Stimulated activated memory B cell treated with anti-CD40 and anti-IgM and Interleukin-4, amounts not matched to agents 10 μg/mL and 1 μg/mL and 100 μg/mL, for 72 hours (primary cell): ENCODE results near the gene VPS52.

Experiments used
- ATAC-seq: fragments of 150-1000 bp; cut with Tn5 transposase; 2 replicates; pipeline ENCODE4 v1.10.0; 2021
- H3K27ac Mint-ChIP-seq: one replicate; pipeline ENCODE4 v1.8.0; 2022; ENCODE audit warnings: mild to moderate bottlenecking, mixed read lengths
- H3K27me3 Mint-ChIP-seq: one replicate; pipeline ENCODE4 v1.8.0; 2022; ENCODE audit warnings: mixed read lengths
- H3K36me3 Mint-ChIP-seq: one replicate; pipeline ENCODE4 v1.8.0; 2022; ENCODE audit warnings: mixed read lengths
- H3K4me1 Mint-ChIP-seq: one replicate; pipeline ENCODE4 v1.8.0; 2022; ENCODE audit warnings: mixed read lengths
- H3K4me3 Mint-ChIP-seq: one replicate; pipeline ENCODE4 v1.8.0; 2022; ENCODE audit warnings: mild to moderate bottlenecking, moderate library complexity, mixed read lengths
- H3K9me3 Mint-ChIP-seq: one replicate; pipeline ENCODE4 v1.8.0; 2022; ENCODE audit warnings: mixed read lengths

VPS52 gene

DNA sequence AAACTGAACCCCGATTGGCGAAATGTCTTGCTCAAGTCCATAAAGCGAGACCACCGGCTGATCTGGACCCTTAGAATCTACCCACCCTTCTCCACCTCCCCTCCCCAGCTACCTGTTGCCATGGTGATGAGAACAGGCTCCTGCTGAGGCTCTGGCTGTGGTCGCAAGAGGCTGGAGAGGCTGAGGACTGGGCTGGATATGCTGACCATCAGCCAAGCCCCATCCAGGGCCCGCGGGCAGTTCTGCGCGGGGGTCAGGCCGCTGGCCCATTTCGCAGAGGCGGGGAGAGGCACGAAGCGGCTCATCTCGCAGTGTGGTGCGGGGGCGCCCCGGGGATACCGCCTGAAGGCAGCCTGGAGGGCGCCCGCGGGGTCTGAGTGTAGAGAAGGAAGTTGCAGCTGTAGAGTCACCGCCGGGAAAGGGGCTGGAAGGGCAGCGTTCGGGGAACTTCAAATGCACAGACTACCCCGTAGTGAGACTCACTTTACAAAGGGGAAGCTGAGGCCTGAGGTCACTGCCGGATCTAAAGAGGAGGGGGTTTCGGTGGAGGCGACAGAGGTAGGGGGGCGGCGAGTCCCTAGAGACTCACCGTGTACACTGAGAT lies 41.5 kb upstream of the VPS52 start:
- ATAC-seq = peak; percentile 35
- H3K4me1 Mint-ChIP-seq = peaks cover 75% of the 10 kb centered on the region
- H3K36me3 Mint-ChIP-seq = peaks cover 47% of the 10 kb centered on the region
- H3K27me3 Mint-ChIP-seq = no peaks in the 10 kb centered on the region
- H3K9me3 Mint-ChIP-seq = no peaks in the 10 kb centered on the region
- H3K4me3 Mint-ChIP-seq = peak overlapping the region; percentile 100
- H3K27ac Mint-ChIP-seq = peak overlapping the region; percentile 97

DNA sequence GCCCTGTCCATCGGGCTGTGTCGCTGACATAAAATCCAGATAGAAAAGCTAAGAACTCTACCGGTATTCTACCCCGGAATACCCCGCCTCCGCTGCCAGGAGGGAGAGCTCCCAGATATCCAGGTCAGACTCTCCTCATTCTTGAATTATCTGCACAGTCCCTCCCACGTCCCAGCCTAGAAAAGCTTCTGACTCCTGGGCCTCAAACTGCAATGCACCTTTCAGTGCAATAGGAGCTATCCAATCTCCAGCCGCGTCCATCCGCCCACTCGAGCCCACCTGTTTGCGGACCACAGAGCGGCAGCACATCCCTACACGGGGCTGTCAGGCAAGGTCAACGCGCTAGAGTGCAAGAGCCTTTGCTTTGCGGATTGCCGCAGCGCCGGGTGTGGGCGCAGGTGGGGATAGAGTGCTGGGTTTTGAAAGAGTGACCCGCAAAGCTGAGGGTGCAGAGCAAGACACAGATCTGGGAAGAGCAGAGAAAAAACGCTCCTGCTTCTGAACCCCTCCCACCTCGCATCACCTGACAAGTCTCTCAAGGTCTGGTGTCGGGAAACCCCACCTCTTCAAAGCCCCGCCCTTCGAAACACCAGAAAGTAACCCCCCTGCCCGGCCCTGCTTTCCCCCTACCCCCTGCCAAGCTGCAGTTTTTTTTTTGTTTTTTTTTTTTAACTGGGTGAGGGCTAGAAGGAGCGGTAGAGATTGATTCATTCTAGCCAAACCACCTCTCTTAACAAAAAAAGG lies 40.9 kb upstream of the VPS52 start:
- Mint-ChIP-seq H3K9me3 (no peaks in the 10 kb centered on the region), H3K27me3 (no peaks in the 10 kb centered on the region), H3K4me3 (peak overlapping the region; percentile 100), H3K36me3 (peaks cover 43% of the 10 kb centered on the region), H3K27ac (peak overlapping the region; percentile 97), H3K4me1 (peaks cover 71% of the 10 kb centered on the region)
- ATAC-seq = peak; percentile 61

DNA sequence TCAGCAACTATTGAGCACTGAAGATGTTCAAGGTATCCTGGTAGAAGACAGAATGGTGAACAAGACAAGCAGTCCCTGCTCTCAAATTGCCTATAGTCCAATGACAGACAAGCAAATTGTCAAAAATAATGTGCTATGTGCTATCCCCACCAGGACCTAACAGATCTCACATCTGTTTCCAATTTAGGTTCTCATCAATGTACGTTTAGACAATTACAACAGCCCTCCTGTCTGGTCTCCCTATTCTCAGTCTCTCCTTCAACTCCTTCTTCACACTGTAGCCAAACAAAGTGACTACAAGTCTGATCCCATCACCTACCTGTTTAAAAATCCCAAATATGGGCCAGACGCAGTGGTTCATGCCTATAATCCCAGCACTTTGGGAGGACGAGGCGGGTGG lies 34.7 kb upstream of the VPS52 start:
- Mint-ChIP-seq H3K4me3 (no peak overlapping the region), H3K36me3 (peaks cover 53% of the 10 kb centered on the region), H3K9me3 (no peaks in the 10 kb centered on the region), H3K27me3 (no peaks in the 10 kb centered on the region), H3K4me1 (peaks cover 64% of the 10 kb centered on the region), H3K27ac (peak overlapping the region; percentile 62)
- no peak for ATAC-seq

DNA sequence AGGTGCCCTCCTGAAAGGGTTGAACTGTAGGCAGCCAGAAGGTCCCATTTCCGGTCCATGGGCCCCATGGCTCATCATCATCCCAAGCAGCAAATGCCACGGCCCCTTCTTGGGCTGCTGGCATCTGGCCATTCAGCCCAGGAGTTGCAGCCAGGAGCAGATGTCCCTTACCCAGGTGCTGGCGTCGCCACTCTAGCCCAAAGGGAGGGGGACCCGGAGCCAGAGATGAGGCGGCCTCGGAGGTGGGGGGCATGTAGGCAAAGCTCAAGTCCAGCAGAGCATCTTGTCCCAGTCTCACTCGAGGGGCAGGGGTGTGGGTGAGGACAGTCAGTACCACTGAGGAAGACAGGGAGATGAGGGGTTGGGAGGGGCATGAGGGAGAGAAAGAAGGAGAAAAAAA lies 33.4 kb upstream of the VPS52 start:
- Mint-ChIP-seq H3K36me3 (peaks cover 60% of the 10 kb centered on the region), H3K27ac (peak overlapping the region; percentile 62), H3K4me3 (no peak overlapping the region), H3K9me3 (no peaks in the 10 kb centered on the region), H3K4me1 (peaks cover 65% of the 10 kb centered on the region), H3K27me3 (no peaks in the 10 kb centered on the region)
- ATAC-seq = no peak

DNA sequence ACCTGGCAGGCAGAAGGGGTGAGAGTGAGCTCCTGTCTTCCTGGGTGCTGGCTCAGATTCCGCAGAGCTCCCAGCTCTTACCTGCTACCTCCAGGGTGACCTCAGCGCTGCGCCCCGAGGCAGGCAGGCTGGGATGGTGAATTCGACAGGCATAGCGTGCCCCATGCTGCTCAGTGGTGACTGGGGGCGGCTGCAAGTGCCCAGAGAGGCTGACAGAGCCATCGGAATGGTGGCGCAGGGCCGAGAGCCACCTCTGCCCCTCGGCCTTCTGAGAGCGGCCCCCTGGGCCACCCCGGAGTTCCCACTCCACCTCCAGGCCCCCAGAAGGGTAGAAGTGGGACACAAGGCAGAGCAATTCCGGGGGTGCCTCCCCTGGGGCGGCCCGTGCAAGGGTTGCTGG lies 32.5 kb upstream of the VPS52 start:
- no peak for ATAC-seq
- Mint-ChIP-seq H3K27ac (peak overlapping the region; percentile 62), H3K36me3 (peaks cover 67% of the 10 kb centered on the region), H3K4me3 (no peak overlapping the region), H3K9me3 (no peaks in the 10 kb centered on the region), H3K27me3 (no peaks in the 10 kb centered on the region), H3K4me1 (peaks cover 71% of the 10 kb centered on the region)

DNA sequence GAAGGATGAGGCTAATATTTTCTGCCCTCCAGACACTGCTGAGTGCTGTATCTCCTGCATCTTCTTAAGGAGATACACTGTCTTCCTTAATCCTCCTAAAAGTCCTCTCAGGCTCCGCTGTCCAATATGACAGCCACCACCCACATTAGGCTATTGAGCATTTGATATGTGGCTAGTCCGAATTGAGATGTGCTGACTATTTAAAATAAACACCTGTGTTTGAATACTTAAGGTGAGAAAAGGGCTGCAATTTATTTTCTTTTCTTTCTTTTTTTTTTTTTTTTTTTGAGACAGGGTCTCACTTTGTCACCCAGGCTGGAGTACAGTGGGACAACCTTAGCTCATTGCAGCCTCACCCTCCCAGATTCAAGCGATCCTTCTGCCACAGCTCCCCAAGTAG lies 30.2 kb upstream of the VPS52 start:
- Mint-ChIP-seq H3K27me3 (no peaks in the 10 kb centered on the region), H3K9me3 (no peaks in the 10 kb centered on the region), H3K4me1 (peaks cover 80% of the 10 kb centered on the region), H3K27ac (peak overlapping the region; percentile 15), H3K36me3 (peaks cover 60% of the 10 kb centered on the region), H3K4me3 (no peak overlapping the region)
- no peak for ATAC-seq

DNA sequence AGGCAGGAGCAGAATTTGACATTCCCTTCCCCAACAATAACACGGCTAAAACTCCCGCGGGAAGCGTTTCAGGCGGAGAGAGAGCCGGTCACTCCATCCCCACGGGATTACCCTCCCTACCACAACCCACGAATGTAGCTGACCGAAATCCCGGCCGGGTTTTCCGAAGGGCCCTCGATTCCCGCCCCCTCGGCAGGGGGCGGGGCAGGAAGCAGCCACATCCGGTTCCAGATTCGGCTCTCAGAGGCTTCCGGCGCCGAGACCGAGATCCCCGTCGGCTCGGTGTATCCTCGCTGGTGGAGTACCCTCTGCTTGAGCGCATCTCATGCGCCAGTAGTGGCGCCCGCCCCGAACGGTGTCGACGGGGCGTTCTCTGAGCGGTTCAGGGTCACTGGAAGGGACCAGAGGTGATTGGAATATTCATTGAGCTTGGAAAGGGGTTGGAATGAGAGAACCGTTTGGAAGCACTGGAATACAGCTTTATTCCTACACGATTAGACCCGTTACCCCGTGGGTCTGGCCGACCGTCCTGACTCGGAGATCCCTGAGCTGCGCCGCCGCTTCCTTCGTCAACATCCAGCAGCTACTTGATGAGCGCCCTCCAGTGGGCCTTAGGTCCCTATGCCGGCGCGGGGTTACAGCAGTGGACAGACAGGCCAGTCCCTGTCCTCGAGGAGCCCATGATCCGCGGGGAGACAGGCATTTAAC lies 27.7 kb upstream of the VPS52 start:
- Mint-ChIP-seq H3K27me3 (no peaks in the 10 kb centered on the region), H3K27ac (peak overlapping the region; percentile 94), H3K36me3 (peaks cover 46% of the 10 kb centered on the region), H3K4me1 (peaks cover 62% of the 10 kb centered on the region), H3K9me3 (no peaks in the 10 kb centered on the region), H3K4me3 (peak overlapping the region; percentile 99)
- peak; percentile 87 for ATAC-seq

DNA sequence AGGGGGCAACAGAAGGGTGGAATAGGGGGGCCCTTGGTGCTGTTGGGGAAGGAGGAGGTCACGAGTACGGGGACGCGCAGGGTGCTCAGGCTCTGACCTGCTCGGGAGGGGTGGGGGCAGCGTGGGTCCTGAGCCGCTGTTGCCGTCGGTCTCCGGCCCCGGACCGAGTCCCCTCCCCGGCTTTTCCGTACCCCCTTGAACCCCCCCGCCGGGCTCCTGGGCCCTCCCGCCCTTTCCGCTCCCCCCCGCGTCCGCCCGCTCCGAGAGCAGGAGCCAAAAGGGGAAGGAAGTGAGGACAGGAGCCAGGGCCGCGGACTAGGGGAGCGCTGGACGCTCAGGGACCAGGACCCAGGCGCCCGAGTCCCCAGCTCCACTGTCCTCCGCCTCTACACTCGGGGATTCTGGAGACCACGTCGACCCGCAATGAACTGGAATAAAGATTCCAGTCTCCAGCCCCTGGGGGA lies 27.1 kb upstream of the VPS52 start, which contains the start of gene RGL2:
Gene RGL2 (minus strand): TSS at position 170 of the 464 bp plus-strand sequence. CDS start 332 bp downstream, outside the sequence.
- Mint-ChIP-seq H3K36me3 (peaks cover 41% of the 10 kb centered on the region), H3K4me3 (peak within 1 kb of the TSS; percentile 99), H3K9me3 (no peaks in the 10 kb centered on the region), H3K27me3 (no peaks in the 10 kb centered on the region), H3K4me1 (peaks cover 56% of the 10 kb centered on the region), H3K27ac (peak within 1 kb of the TSS; percentile 94)
- peak; percentile 67 for ATAC-seq

DNA sequence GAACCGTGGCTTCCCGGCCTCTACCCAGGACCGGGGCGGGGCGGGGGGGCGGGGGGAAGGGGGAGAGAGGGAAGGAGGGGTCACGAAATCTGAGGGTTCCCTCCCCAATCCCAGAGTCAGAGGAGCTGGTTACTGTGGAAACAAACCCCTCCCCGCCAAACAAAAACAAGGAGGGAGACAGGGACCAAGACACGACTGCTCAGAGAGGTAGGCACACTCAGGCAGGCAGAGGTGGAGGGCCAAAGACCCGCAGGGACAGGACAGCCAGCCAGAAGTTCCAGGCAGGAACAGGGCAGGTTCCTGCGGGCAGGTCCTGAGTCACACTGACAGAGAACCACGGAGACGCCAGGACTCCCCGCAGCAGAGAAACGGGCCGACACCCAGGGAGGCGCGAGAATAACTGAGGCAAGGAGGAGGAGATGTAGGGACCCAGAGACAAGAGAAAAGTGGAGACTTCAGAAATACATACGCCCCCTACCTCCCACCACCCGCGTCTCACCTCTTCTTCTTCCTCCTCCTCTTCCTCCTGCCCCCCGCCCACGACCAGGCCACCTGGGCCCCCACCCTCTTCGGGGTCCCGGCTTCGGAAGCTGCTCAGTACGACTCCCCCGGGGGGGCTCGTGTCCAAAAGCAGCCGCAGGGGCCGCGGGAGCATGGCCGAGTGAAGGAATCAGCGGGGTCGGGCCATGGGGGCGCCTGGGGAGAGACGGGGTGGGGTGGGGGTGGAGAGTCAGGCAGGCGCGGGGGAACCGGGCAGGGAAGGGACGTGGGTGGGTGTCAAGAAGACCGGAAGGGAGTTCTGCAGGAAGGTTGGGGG lies 26.5 kb upstream of the VPS52 start:
- Mint-ChIP-seq H3K27ac (peak overlapping the region; percentile 94), H3K27me3 (no peaks in the 10 kb centered on the region), H3K36me3 (peaks cover 35% of the 10 kb centered on the region), H3K4me3 (peak overlapping the region; percentile 99), H3K9me3 (no peaks in the 10 kb centered on the region), H3K4me1 (peaks cover 51% of the 10 kb centered on the region)
- ATAC-seq = peak; percentile 54

DNA sequence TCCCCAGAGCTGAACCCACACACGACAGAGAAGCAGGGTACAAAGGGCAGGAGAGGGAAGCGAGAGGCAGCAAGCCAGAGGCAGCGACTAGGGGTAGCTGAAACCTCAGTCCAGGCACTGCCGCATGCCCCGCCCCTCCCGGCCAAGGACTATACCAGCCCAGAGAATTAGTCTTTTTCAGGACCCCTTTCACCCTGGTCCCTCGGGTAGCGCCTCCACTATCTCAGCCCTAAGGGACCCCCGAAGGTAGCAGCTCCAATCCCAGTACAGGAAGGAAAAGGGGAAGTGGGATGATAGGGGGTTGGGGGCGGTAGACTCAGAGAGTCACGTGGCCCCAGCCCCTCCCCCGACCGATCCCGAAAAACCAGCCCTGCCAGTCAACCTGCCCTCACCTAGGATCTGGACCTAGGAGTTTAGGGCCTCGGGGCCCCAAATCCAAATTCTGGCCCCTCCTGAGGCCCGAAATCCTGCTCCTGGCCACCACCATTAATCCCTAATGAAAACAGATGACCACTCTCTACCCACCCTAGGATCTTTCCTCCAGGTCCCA lies 25.8 kb upstream of the VPS52 start:
- Mint-ChIP-seq H3K27me3 (no peaks in the 10 kb centered on the region), H3K9me3 (no peaks in the 10 kb centered on the region), H3K4me1 (peaks cover 51% of the 10 kb centered on the region), H3K36me3 (peaks cover 35% of the 10 kb centered on the region), H3K27ac (peak overlapping the region; percentile 94), H3K4me3 (peak overlapping the region; percentile 68)
- no peak for ATAC-seq

DNA sequence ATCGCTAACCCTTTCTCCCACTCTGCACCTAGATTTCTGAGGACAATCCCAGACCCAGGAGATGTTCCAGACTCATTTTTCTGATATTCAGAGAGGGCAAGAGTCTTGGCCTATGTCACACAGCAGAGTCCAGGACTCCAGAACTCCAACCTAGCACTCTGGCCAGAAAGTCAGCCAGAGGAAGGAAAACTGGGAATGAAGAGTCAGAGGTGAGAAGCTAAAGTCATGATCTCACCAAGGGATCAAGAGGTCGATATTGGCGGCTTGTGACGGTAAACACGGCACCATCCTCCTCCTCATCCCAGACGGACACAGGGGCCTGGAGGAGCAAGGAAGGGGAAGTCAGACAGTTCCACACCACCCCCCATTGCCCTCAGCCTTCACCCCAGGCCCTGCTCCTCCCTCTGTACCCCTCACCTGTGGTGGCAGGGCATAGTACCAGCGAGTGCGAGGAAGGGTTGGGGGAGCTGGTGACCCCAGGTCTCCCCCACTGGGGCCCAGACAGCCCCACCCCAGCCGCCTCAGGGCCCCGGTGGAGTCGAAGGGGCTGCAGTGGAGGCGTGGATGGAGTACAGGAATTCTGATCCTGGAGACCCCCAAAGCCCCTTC lies 25.2 kb upstream of the VPS52 start:
- ATAC-seq = no peak
- Mint-ChIP-seq H3K27me3 (no peaks in the 10 kb centered on the region), H3K27ac (peak overlapping the region; percentile 94), H3K9me3 (no peaks in the 10 kb centered on the region), H3K4me3 (peak overlapping the region; percentile 68), H3K4me1 (peaks cover 51% of the 10 kb centered on the region), H3K36me3 (peaks cover 37% of the 10 kb centered on the region)

DNA sequence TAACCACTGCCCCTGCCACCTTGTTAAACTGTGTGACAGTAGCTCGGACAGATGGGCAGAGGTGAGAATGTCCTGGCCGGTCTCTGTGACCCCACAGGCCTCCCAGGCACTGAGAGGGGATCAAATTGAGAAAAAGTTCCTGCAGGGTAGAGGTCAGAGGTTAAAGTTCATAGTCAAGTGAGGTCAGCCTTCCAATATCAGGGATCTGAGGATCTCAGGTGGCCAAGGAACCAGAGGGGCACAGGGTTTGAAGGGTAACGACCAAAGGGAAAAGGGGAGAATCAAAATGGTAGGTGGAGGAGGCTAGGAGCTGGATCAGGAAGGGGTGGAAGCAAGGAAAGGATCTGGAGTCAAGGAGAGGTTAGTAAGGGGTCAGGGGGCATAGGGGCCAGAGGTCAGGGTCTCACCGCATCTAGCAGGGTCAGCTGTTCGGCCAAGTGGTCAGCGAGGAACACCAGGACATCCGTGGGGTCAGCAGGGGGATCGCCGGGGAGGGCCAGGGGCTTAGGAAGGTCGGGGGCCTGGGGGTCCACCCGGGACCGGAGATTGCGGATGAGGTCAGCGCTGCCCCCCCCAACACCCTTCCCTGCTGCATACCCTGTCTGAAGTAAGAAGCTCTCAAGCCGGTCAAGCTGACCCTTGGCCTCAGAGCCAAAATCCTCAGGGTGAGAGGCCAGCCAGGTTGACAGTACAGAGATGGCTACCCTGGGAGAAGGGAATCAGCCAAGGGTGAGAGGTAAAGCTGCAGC lies 24.1 kb upstream of the VPS52 start:
- Mint-ChIP-seq H3K4me1 (peaks cover 49% of the 10 kb centered on the region), H3K36me3 (peaks cover 34% of the 10 kb centered on the region), H3K27me3 (no peaks in the 10 kb centered on the region), H3K9me3 (no peaks in the 10 kb centered on the region), H3K4me3 (no peak overlapping the region), H3K27ac (no peak overlapping the region)
- no peak for ATAC-seq

DNA sequence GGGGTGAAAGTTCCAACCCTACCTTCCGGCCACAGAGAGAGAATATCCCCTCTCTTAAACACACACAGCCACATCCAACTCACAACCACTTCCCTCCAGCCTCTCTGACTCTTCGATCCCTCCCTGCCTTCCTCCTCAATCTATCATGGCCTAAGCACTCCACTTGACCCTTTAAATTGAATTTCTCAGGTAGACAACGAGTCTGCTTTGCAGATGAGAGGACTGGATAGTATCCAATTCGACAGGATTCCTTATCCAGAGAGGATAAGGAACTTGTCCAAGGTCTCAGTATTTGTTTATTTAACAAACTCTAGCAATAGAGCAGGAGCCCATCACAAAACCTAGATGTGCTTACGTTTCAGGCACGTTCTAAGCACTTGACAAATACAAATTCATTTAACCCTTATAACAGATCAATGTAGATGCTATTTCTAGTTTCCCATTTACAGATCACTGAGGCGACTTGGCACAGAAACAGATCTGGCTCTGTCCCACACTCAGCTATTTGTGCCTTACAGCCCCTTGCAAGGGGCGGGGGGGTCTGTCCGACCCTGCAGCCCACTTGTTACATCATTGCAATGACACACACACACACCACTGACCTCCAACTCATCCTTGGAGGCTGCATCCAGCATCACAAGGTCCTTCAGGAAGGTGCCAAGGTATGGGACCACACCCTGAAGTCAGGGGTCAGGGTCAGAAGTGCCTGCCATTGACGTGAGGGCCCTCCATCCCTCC lies 22.6 kb upstream of the VPS52 start:
- H3K4me3 Mint-ChIP-seq = no peak overlapping the region
- no peak for ATAC-seq
- no peak overlapping the region for H3K27ac Mint-ChIP-seq
- peaks cover 26% of the 10 kb centered on the region for H3K36me3 Mint-ChIP-seq
- H3K4me1 Mint-ChIP-seq = peaks cover 49% of the 10 kb centered on the region
- no peaks in the 10 kb centered on the region for H3K9me3 Mint-ChIP-seq
- no peaks in the 10 kb centered on the region for H3K27me3 Mint-ChIP-seq
